HAP-1 (cell line): ENCODE data around the gene JPH3.

Experiments
- DNase-seq, 2 experiments: peaks; one replicate each; pipeline ENCODE4 v3.0.0-alpha.2; 2016 to 2020; ENCODE audit warnings: low spot score in 2 of 2
- H3K27me3 ChIP-seq: fragments of 250-450 bp; sonication (Bioruptor Pico); 2 replicates; pipeline ENCODE4 v1.5.1; 2020; ENCODE audit warnings: low read depth, mild to moderate bottlenecking, moderate library complexity
- H3K36me3 ChIP-seq: fragments of 250-450 bp; sonication (Bioruptor Pico); replicated peaks from 2 replicates; pipeline ENCODE4 v1.5.1; 2020; ENCODE audit warnings: mild to moderate bottlenecking
- H3K4me1 ChIP-seq: fragments of 250-450 bp; sonication (Bioruptor Pico); 2 replicates; pipeline ENCODE4 v1.5.1; 2020; ENCODE audit warnings: mild to moderate bottlenecking
- H3K4me3 ChIP-seq: fragments of 250-450 bp; sonication (Bioruptor Pico); 2 replicates; pipeline ENCODE4 v1.5.1; 2020; ENCODE audit warnings: mild to moderate bottlenecking, moderate library complexity
- H3K9me3 ChIP-seq: fragments of 250-450 bp; sonication (Bioruptor Pico); 2 replicates; pipeline ENCODE4 v1.5.1; 2020; ENCODE audit warnings: mild to moderate bottlenecking, moderate library complexity
- in situ Hi-C: fragments of 300-500 bp; cut with MboI; formaldehyde crosslinking; loops from 3 replicates; pipeline ENCODE4 v1.14.3; 2020; ENCODE audit warnings: low sequenced_read_pairs, inconsistent platforms, mixed read lengths

Gene JPH3

GRCh38 chr16:87582966-87583325 lies 19.4 kb upstream of the JPH3 start:
- H3K4me3 ChIP-seq = no peak overlapping the region
- DNase-seq = no peak
- no peaks in the 10 kb centered on the region for H3K9me3 ChIP-seq
- no peaks in the 10 kb centered on the region for H3K27me3 ChIP-seq
- no peaks in the 10 kb centered on the region for H3K36me3 ChIP-seq
- no peaks in the 10 kb centered on the region for H3K4me1 ChIP-seq
- in situ Hi-C loops = no loop called here

- Histone ChIP-seq H3K4me3 (no peak overlapping the region), H3K36me3 (no peaks in the 10 kb centered on the region), H3K4me1 (no peaks in the 10 kb centered on the region), H3K27me3 (no peaks in the 10 kb centered on the region), H3K9me3 (no peaks in the 10 kb centered on the region)
- DNase-seq = peak in 1 of 2 experiments; percentile 45
- in situ Hi-C loops = no loop called here
These were observed 18.7 kb upstream of the JPH3 start for GRCh38 chr16:87583453-87584131.

GRCh38 chr16:87584271-87584670 lies 18.0 kb upstream of the JPH3 start:
- Histone ChIP-seq H3K4me3 (no peak overlapping the region), H3K4me1 (no peaks in the 10 kb centered on the region), H3K36me3 (no peaks in the 10 kb centered on the region), H3K27me3 (no peaks in the 10 kb centered on the region), H3K9me3 (no peaks in the 10 kb centered on the region)
- DNase-seq = no peak
- in situ Hi-C loops = no loop called here

- no peak for DNase-seq
- no peaks in the 10 kb centered on the region for H3K27me3 ChIP-seq
- H3K4me3 ChIP-seq = no peak overlapping the region
- H3K4me1 ChIP-seq = no peaks in the 10 kb centered on the region
- in situ Hi-C loops = no loop called here
- no peaks in the 10 kb centered on the region for H3K36me3 ChIP-seq
- H3K9me3 ChIP-seq = no peaks in the 10 kb centered on the region
These were observed 17.3 kb upstream of the JPH3 start for GRCh38 chr16:87584975-87585374.

- no peak overlapping the region for H3K4me3 ChIP-seq
- no peaks in the 10 kb centered on the region for H3K9me3 ChIP-seq
- H3K36me3 ChIP-seq = no peaks in the 10 kb centered on the region
- no peak for DNase-seq
- no peaks in the 10 kb centered on the region for H3K4me1 ChIP-seq
- H3K27me3 ChIP-seq = no peaks in the 10 kb centered on the region
- in situ Hi-C loops = no loop called here
These were observed 16.7 kb upstream of the JPH3 start for GRCh38 chr16:87585442-87586200.

GRCh38 chr16:87586201-87586782 lies 16.0 kb upstream of the JPH3 start:
- Histone ChIP-seq H3K27me3 (0 out of 2 replicates have a peak, but pooled peaks cover under 1% of the 10 kb centered on the region), H3K36me3 (no peaks in the 10 kb centered on the region), H3K4me1 (no peaks in the 10 kb centered on the region), H3K4me3 (no peak overlapping the region), H3K9me3 (no peaks in the 10 kb centered on the region)
- no peak for DNase-seq
- in situ Hi-C loops = no loop called here

GRCh38 chr16:87587636-87588035 lies 14.7 kb upstream of the JPH3 start:
- no peaks in the 10 kb centered on the region for H3K9me3 ChIP-seq
- H3K27me3 ChIP-seq = peaks cover 12% of the 10 kb centered on the region
- no peak for DNase-seq
- in situ Hi-C loops = no loop called here
- no peak overlapping the region for H3K4me3 ChIP-seq
- H3K36me3 ChIP-seq = no peaks in the 10 kb centered on the region
- no peaks in the 10 kb centered on the region for H3K4me1 ChIP-seq

GRCh38 chr16:87592018-87592712 lies 10.1 kb upstream of the JPH3 start:
- Histone ChIP-seq H3K36me3 (no peaks in the 10 kb centered on the region), H3K4me3 (no peak overlapping the region), H3K4me1 (no peaks in the 10 kb centered on the region), H3K27me3 (peaks cover 21% of the 10 kb centered on the region), H3K9me3 (no peaks in the 10 kb centered on the region)
- in situ Hi-C loops = no loop called here
- no peak for DNase-seq

- peaks cover 32% of the 10 kb centered on the region for H3K27me3 ChIP-seq
- H3K9me3 ChIP-seq = no peaks in the 10 kb centered on the region
- DNase-seq = no peak
- no peaks in the 10 kb centered on the region for H3K4me1 ChIP-seq
- no peak overlapping the region for H3K4me3 ChIP-seq
- H3K36me3 ChIP-seq = no peaks in the 10 kb centered on the region
- in situ Hi-C loops = no loop called here
These were observed 8.5 kb upstream of the JPH3 start for GRCh38 chr16:87593710-87594258.

- Histone ChIP-seq H3K27me3 (peaks cover 43% of the 10 kb centered on the region), H3K9me3 (no peaks in the 10 kb centered on the region), H3K4me1 (no peaks in the 10 kb centered on the region), H3K4me3 (no peak overlapping the region), H3K36me3 (no peaks in the 10 kb centered on the region)
- in situ Hi-C loops = no loop called here
- no peak for DNase-seq
These were observed 6.6 kb upstream of the JPH3 start for GRCh38 chr16:87595712-87596111.

GRCh38 chr16:87597324-87597830 lies 4.9 kb upstream of the JPH3 start:
- in situ Hi-C loops = no loop called here
- H3K27me3 ChIP-seq = peaks cover 44% of the 10 kb centered on the region
- no peaks in the 10 kb centered on the region for H3K9me3 ChIP-seq
- DNase-seq = no peak
- no peaks in the 10 kb centered on the region for H3K4me1 ChIP-seq
- no peak overlapping the region for H3K4me3 ChIP-seq
- H3K36me3 ChIP-seq = no peaks in the 10 kb centered on the region

- no peaks in the 10 kb centered on the region for H3K9me3 ChIP-seq
- DNase-seq = no peak
- in situ Hi-C loops = no loop called here
- H3K36me3 ChIP-seq = no peaks in the 10 kb centered on the region
- H3K4me1 ChIP-seq = no peaks in the 10 kb centered on the region
- peaks cover 41% of the 10 kb centered on the region for H3K27me3 ChIP-seq
- no peak overlapping the region for H3K4me3 ChIP-seq
These were observed 3.9 kb upstream of the JPH3 start for GRCh38 chr16:87598431-87598830.

GRCh38 chr16:87600246-87600645 lies 2.1 kb upstream of the JPH3 start:
- no peaks in the 10 kb centered on the region for H3K4me1 ChIP-seq
- no peak overlapping the region for H3K4me3 ChIP-seq
- no peak for DNase-seq
- in situ Hi-C loops = no loop called here
- H3K36me3 ChIP-seq = no peaks in the 10 kb centered on the region
- peaks cover 33% of the 10 kb centered on the region for H3K27me3 ChIP-seq
- H3K9me3 ChIP-seq = no peaks in the 10 kb centered on the region
